Neutrophil (primary cell): ENCODE data around the gene TRAPPC3.

ENCODE experiments used
- H3K27ac ChIP-seq: fragments of 200-600 bp; sonication (generic); 2 replicates; pipeline ENCODE4 v1.5.1; 2016; ENCODE audit warnings: mild to moderate bottlenecking, moderate library complexity
- H3K27me3 ChIP-seq: fragments of 200-600 bp; sonication (generic); 2 replicates; pipeline ENCODE4 v1.6.0; 2016; ENCODE audit warnings: mild to moderate bottlenecking
- H3K36me3 ChIP-seq: fragments of 200-600 bp; sonication (generic); 2 replicates; pipeline ENCODE4 v1.5.1; 2017
- H3K4me1 ChIP-seq, 2 experiments: fragments of 200-600 bp in 1 of 2; sonication (generic) in 1 of 2; 1 replicate in 1 of 2; 2 replicates in 1 of 2; pipeline versions ENCODE4 v1.5.1 to v1.6.1; 2013 to 2016; ENCODE audit warnings: low read depth in 1 of 2, low read length in 1 of 2, mild to moderate bottlenecking in 1 of 2, moderate library complexity in 1 of 2; ENCODE audit not compliant: control insufficient read depth in 1 of 2, insufficient read depth in 1 of 2
- H3K4me3 ChIP-seq, 2 experiments: fragments of 200-600 bp in 1 of 2; sonication (generic) in 1 of 2; 1 replicate in 1 of 2; 2 replicates in 1 of 2; pipeline ENCODE4 v1.5.1; 2013 to 2016; ENCODE audit warnings: low read depth in 1 of 2, low read length in 1 of 2, mild to moderate bottlenecking in 1 of 2, moderate library complexity in 1 of 2
- H3K9me3 ChIP-seq: fragments of 200-600 bp; sonication (generic); 2 replicates; pipeline ENCODE4 v1.5.1; 2016
- CTCF ChIP-seq: fragments of 200-600 bp; sonication (generic); IDR thresholded peaks from 2 replicates; pipeline ENCODE4 v1.5.1; 2016; ENCODE audit warnings: antibody characterized with exemption

Gene TRAPPC3

GRCh38 chr1:36151134-36151844 is 2.0 kb upstream of the TRAPPC3 start:
- H3K4me3 ChIP-seq = peak overlapping the region; percentile 79 to 81
- no peaks in the 10 kb centered on the region for H3K9me3 ChIP-seq
- H3K36me3 ChIP-seq = no peaks in the 10 kb centered on the region
- H3K27ac ChIP-seq = peak overlapping the region; percentile 99
- peaks cover 48 to 50% of the 10 kb centered on the region in 2 experiments for H3K4me1 ChIP-seq
- no peak for TF ChIP-seq CTCF
- H3K27me3 ChIP-seq = no peaks in the 10 kb centered on the region

- Histone ChIP-seq H3K4me3 (peak overlapping the region; percentile 79 to 81), H3K27ac (peak overlapping the region; percentile 99), H3K4me1 (peaks cover 46 to 49% of the 10 kb centered on the region in 2 experiments), H3K27me3 (no peaks in the 10 kb centered on the region), H3K9me3 (no peaks in the 10 kb centered on the region), H3K36me3 (no peaks in the 10 kb centered on the region)
- peak; percentile 24 for TF ChIP-seq CTCF
Measured at GRCh38 chr1:36150296-36151133, 1.2 kb upstream of the TRAPPC3 start.

GRCh38 chr1:36149973-36150295 is 648 bp upstream of the TRAPPC3 start:
- no peak for TF ChIP-seq CTCF
- no peaks in the 10 kb centered on the region for H3K27me3 ChIP-seq
- peak overlapping the region; percentile 99 for H3K27ac ChIP-seq
- H3K4me3 ChIP-seq = peak overlapping the region; percentile 79 to 81
- no peaks in the 10 kb centered on the region for H3K36me3 ChIP-seq
- H3K4me1 ChIP-seq = peaks cover 41 to 43% of the 10 kb centered on the region in 2 experiments
- no peaks in the 10 kb centered on the region for H3K9me3 ChIP-seq

GRCh38 chr1:36148821-36149236 is 457 bp downstream of the TRAPPC3 start:
- TF ChIP-seq CTCF = no peak
- Histone ChIP-seq H3K27me3 (no peaks in the 10 kb centered on the region), H3K27ac (peak overlapping the region; percentile 99), H3K4me1 (peaks cover 37 to 38% of the 10 kb centered on the region in 2 experiments), H3K4me3 (peak overlapping the region; percentile 79 to 81), H3K36me3 (no peaks in the 10 kb centered on the region), H3K9me3 (no peaks in the 10 kb centered on the region)

GRCh38 chr1:36144413-36144812 is 4.9 kb downstream of the TRAPPC3 start:
- no peak for TF ChIP-seq CTCF
- no peak overlapping the region for H3K27ac ChIP-seq
- no peak overlapping the region for H3K4me3 ChIP-seq
- H3K9me3 ChIP-seq = no peaks in the 10 kb centered on the region
- H3K4me1 ChIP-seq = peaks cover 16 to 17% of the 10 kb centered on the region in 2 experiments
- H3K36me3 ChIP-seq = peaks cover 10% of the 10 kb centered on the region
- no peaks in the 10 kb centered on the region for H3K27me3 ChIP-seq
